Thoracic aorta (tissue), 2 donors: ENCODE data around the gene PKIB. TPM values are rescaled to one million over a fixed set of nuclear protein-coding genes. Genes with fewer than 3 reads are reported as not detected.

Experiments used
- ATAC-seq: fragments of 150-250 bp; one replicate; pipeline ENCODE4 v1.8.0; 2017; ENCODE audit warnings: low read depth; ENCODE audit not compliant: insufficient number of reproducible peaks, low FRiP score
- DNase-seq: peaks from one replicate; pipeline ENCODE4 v3.0.0-alpha.2; 2020; ENCODE audit warnings: low spot score
- H3K27ac ChIP-seq, 2 donors: fragments of 200-600 bp; sonication (generic); 1 replicate in 1 of 2; 2 replicates in 1 of 2; pipeline ENCODE4 v1.5.1; 2016; ENCODE audit warnings: mild to moderate bottlenecking in 2 of 2, moderate library complexity in 2 of 2
- H3K27me3 ChIP-seq: fragments of 200-600 bp; sonication (generic); replicated peaks from 2 replicates; pipeline ENCODE4 v1.6.0; 2016; ENCODE audit warnings: mild to moderate bottlenecking; ENCODE audit not compliant: insufficient read depth
- H3K36me3 ChIP-seq: fragments of 200-600 bp; sonication (generic); one replicate; pipeline ENCODE4 v1.5.1; 2016
- H3K4me1 ChIP-seq, 2 donors: fragments of 200-600 bp; sonication (generic); 1 replicate in 1 of 2; 2 replicates in 1 of 2; pipeline versions ENCODE4 v1.5.1 to v1.6.0; 2016; ENCODE audit warnings: low read depth in 2 of 2, mild to moderate bottlenecking in 1 of 2; ENCODE audit not compliant: control insufficient read depth in 1 of 2
- H3K4me3 ChIP-seq: fragments of 200-600 bp; sonication (generic); 2 replicates; pipeline ENCODE4 v1.5.1; 2016; ENCODE audit warnings: mild to moderate bottlenecking
- H3K9me3 ChIP-seq: fragments of 200-600 bp; sonication (generic); 2 replicates; pipeline ENCODE4 v1.5.1; 2016
- total RNA-seq, 2 donors: library from RNA; depleted of rRNA; stranded (reverse); fragments of >200 nt; gene quantifications; one replicate each; pipeline versions ENCODE4 v1.1.0 to v1.2.3, GENCODE V29; 2016
- TF ChIP-seq, protein P1 (sequence below): fragments of 200-600 bp; sonication (generic); IDR thresholded peaks from one replicate; pipeline ENCODE4 v1.5.1; 2019; ENCODE audit warnings: antibody characterized with exemption

Gene PKIB
- total RNA-seq, 2 donors from 2014 or later: 0.81 to 6.0 TPM

DNA sequence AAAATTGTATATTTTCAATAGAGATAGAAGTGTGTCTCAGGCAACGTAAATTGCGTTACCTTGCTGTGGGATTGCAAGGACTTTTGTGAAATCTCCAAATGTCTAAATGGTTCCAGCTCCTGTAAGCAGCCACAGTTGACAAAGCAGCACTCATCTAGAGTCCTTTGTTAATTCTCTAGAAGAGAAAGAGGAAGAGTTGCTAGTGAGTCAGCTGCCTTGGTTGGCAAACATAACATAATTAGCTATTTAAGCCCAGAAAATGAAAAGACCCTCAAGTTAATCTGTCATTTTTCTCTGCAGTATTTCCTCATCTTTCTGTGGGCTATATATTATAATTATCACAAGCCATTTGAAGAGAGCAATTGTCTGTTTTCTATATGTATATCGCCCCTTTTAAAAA, 102.9 kb downstream of the PKIB start:
- H3K36me3 ChIP-seq: no peaks in the 10 kb centered on the region
- DNase-seq (no peak), ATAC-seq (no peak)
- H3K27me3 ChIP-seq: no peaks in the 10 kb centered on the region
- H3K4me3 ChIP-seq: no peak overlapping the region
- TF ChIP-seq, protein P1, sequence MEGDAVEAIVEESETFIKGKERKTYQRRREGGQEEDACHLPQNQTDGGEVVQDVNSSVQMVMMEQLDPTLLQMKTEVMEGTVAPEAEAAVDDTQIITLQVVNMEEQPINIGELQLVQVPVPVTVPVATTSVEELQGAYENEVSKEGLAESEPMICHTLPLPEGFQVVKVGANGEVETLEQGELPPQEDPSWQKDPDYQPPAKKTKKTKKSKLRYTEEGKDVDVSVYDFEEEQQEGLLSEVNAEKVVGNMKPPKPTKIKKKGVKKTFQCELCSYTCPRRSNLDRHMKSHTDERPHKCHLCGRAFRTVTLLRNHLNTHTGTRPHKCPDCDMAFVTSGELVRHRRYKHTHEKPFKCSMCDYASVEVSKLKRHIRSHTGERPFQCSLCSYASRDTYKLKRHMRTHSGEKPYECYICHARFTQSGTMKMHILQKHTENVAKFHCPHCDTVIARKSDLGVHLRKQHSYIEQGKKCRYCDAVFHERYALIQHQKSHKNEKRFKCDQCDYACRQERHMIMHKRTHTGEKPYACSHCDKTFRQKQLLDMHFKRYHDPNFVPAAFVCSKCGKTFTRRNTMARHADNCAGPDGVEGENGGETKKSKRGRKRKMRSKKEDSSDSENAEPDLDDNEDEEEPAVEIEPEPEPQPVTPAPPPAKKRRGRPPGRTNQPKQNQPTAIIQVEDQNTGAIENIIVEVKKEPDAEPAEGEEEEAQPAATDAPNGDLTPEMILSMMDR: no peak
- H3K4me1 ChIP-seq: peaks cover 0 to 4% of the 10 kb centered on the region in 2 donors
- H3K27ac ChIP-seq: no peak overlapping the region
- H3K9me3 ChIP-seq: no peaks in the 10 kb centered on the region

DNA sequence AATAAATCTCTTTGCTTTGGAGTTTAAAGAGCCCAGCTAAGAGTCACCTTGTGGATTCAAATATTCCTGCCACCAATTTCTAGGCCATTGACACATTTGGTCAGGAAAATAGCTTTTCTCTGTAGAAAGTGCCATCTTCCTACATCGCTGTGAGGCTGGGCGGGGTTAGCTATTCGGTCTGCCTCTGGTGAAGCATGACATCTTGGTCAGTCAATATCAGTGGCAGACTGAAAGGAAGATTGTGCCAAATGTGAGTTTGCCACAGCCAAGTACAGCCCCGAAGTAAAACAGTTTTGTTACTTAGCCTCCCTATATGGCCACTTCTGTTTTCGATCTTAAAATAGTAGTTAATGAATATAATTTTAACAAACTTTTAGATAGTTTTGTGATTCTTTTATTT, 103.9 kb downstream of the PKIB start:
- no peak for ATAC-seq
- no peaks in the 10 kb centered on the region for H3K9me3 ChIP-seq

DNA sequence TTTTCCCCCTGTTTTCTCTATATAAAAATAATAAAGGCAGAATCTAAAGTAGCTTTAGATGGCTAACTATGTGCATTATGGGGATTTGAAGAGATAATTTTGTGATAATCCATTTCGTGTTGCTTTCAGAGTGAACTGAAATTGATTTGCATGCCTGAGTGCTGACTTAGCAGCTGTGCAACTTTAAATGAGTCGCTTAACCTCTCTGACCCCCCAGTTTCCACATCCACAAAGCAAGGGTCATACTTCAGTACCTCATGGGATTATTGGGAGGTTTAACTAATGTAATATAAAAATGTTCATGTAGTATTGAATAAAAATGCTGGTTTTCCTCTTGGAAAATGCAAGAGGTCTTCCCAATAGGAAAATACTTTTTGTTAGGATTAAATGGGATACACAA, 105.5 kb downstream of the PKIB start:
- no peaks in the 10 kb centered on the region for H3K9me3 ChIP-seq
- no peak overlapping the region for H3K27ac ChIP-seq
- H3K4me1 ChIP-seq: peaks cover 0 to 4% of the 10 kb centered on the region in 2 donors
- ATAC-seq: no peak
- no peaks in the 10 kb centered on the region for H3K36me3 ChIP-seq
- TF ChIP-seq, protein P1: no peak
- no peak for DNase-seq
- no peak overlapping the region for H3K4me3 ChIP-seq
- no peaks in the 10 kb centered on the region for H3K27me3 ChIP-seq

More for the DNA sequence above, 103.9 kb downstream of the PKIB start:
- no peaks in the 10 kb centered on the region for H3K36me3 ChIP-seq
- no peaks in the 10 kb centered on the region for H3K27me3 ChIP-seq
- TF ChIP-seq, protein P1: no peak
- no peak for DNase-seq
- H3K27ac ChIP-seq: no peak overlapping the region
- H3K4me1 ChIP-seq: peaks cover 0 to 4% of the 10 kb centered on the region in 2 donors
- H3K4me3 ChIP-seq: no peak overlapping the region

DNA sequence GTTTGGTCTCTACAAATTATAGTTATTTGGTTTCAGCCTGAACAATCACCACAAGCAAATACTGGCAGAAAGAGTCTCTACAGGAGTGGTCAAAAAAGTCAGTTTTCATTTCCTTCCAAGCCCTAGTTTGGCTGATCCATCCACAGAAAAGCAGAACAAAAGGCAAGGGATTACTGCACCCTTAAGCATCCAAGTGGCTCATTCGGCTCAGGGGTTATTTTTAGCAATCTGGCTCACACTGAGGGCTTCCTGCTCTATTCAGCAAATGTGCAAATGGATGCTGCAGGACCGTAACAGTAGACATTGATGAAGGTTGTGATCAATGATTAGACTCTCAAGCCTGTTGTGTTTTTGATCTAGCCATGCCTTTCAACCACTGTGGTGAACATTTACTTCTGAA, 107.1 kb downstream of the PKIB start:
- Histone ChIP-seq H3K36me3 (no peaks in the 10 kb centered on the region), H3K9me3 (no peaks in the 10 kb centered on the region), H3K27ac (no peak overlapping the region), H3K27me3 (no peaks in the 10 kb centered on the region), H3K4me1 (peaks cover 0 to 2% of the 10 kb centered on the region in 2 donors), H3K4me3 (peak overlapping the region; percentile 24)
- ATAC-seq (no peak), DNase-seq (no peak)
- TF ChIP-seq, protein P1: no peak

DNA sequence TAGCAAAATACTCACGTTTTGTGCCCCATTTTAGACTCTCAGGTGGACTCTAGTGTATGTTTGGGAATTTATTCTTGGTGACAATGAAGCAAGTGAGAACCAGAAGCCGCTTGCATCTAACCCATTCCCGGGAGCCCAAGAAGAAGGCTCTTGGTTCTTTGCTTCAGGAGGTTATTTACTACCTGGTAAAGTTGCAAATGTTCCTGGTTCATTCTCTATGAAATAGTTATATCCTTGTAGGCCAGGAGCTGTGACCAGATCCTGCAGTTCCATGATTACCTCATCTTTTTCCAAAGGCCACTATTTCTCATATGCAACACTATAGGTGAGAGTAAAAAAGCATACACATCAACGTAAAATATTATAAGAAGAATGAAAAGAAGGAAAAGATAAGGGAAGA, 108.4 kb downstream of the PKIB start:
- Histone ChIP-seq H3K27ac (no peak overlapping the region), H3K27me3 (no peaks in the 10 kb centered on the region), H3K9me3 (no peaks in the 10 kb centered on the region), H3K36me3 (no peaks in the 10 kb centered on the region), H3K4me1 (no peaks in the 10 kb centered on the region), H3K4me3 (no peak overlapping the region)
- DNase-seq (no peak), ATAC-seq (no peak)
- TF ChIP-seq, protein P1: no peak
